SH-SY5Y (cell line): ENCODE measurements around the gene EPS15.

Experiments
- GATA2 ChIP-seq: IDR thresholded peaks from 2 replicates; pipeline ENCODE4 v1.6.1; 2011; ENCODE audit warnings: mild to moderate bottlenecking, low read depth, low read length
- GATA3 ChIP-seq: IDR thresholded peaks from 2 replicates; pipeline ENCODE4 v1.6.1; 2011; ENCODE audit warnings: low read depth, mild to moderate bottlenecking, low read length, moderate library complexity

DNA sequence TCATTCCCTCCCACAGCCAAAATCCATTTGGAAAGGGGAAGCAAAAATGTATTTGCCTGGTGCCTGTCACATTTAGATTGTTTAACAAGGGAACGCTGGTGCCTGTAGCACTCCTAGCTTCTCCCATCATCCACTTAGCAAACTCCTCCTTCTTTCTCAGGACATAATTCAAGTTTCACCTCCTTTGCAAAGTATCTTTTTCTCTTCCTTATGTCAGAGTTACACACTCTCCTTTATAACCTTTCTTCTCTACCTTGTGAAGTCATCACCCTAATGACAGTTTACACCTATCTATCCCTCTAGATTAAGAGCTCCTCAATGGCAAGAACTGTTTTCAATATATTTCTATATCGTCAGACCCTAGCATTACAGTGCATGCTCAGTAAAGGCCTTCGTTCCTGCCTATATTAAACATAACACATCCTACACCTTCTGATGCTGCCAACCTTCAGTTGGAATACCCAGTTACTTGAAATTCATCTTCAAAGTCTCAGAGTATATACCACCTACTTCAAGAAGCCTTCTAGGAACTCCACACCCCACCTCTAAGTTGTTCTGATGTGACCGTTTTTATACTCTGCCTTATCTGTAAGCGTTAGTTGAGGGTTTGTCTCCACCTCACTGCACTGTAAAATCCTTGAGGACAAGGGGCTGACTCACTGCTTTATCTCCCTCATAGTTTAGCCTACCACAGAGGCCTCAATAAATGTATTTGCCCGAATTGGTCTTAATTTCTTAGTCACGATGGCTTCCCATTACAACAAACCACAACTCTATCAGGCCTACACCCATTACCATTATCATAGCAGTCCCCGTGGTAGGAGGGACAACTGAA lies 1.0 kb upstream of the EPS15 start:
- TF ChIP-seq GATA2 (no peak), GATA3 (no peak)
